HK-2 (cell line): ENCODE results near the gene DIPK1A.
"Not testable (repeated sequence)": the region's sequence is repeated elsewhere in the genome, so short reads cannot be mapped to it uniquely, and the experiment has no call there.

ENCODE experiments used
- DNase-seq: peaks from one replicate; pipeline ENCODE4 v3.0.0-alpha.2; 2018; ENCODE audit not compliant: unreplicated experiment

The DIPK1A gene

DNA sequence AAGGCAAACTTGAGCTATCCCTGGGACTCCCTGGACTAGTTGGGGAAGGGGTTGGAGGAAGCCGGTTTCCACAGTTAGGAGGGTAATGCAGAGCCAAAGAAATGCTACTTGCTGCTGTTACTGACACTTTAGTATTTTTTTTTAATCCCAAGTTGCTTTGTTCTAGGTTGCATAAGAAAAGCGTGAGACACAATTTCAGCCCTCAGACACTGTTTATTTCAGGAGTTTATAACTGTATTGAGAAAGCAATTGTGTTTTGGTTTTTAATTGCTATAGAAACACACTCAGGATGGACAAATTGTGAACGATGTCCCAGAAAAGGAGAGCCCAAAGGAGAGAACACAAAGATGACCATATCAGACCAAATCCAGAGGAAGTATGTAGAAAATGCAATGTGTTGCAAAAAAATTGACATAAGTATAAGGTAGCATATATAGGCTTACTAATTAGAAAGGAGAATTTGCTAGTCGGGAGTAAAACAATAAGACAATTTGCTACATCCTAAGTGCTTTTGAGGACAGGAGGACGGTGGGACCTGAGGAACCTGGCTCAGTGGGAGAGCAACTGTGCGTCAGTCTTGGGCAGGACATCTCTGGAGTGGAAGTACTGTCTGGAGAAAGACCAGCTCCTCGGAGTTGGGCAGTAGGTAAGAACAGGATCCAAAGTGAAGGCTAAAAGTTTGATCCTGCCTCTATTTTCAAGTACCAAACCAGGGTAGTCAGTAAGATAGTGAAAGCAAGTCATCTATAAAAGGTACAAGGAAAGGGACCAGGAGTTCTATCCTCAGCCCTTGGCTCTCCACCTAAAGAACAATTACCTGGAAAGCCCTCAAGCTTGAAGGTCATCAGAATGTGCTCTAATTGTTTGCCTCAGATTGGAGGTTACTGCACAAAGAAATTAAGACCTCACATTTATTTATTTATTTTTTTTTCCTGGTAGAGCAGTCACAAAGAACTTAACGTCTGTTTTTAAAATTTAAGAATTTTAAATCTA lies 39.9 kb downstream of the DIPK1A start:
- DNase-seq = no peak

DNA sequence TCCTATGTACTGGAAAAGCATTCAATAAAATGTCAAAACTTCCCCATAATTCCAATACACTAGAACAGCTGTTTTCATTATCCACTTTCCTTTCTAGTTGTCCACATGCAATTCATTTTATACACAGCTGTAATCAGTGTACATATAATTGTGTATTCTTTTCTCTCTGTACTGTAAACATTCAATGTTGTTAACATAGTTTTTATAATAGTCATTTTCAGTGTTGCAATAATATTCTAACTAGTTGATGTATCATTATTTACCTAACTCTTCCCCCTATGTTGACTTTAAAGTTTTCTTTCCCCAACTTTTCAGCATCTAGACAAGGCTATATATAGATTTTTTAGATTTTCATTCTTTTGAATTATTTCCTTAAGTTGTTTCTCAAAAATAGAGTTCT lies 44.4 kb downstream of the DIPK1A start:
- no peak for DNase-seq

DNA sequence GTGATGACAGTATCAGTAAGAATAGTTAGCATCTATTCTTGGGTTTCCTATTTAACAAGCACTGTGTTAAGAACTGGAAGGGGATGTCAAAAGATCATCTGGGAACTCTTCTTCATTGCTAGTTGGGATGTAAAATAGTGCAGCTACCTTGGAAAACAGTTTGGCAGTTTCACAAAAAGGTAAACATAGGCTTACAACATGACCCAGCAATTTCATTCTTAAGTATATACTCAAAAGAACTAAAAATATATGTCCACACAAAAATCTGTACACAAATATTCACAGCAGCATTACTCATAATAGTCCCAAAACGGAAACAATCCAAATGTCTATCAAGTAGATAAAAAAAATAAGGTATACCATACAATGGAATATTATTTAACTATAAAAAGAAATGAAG lies 45.7 kb downstream of the DIPK1A start:
- no peak for DNase-seq

DNA sequence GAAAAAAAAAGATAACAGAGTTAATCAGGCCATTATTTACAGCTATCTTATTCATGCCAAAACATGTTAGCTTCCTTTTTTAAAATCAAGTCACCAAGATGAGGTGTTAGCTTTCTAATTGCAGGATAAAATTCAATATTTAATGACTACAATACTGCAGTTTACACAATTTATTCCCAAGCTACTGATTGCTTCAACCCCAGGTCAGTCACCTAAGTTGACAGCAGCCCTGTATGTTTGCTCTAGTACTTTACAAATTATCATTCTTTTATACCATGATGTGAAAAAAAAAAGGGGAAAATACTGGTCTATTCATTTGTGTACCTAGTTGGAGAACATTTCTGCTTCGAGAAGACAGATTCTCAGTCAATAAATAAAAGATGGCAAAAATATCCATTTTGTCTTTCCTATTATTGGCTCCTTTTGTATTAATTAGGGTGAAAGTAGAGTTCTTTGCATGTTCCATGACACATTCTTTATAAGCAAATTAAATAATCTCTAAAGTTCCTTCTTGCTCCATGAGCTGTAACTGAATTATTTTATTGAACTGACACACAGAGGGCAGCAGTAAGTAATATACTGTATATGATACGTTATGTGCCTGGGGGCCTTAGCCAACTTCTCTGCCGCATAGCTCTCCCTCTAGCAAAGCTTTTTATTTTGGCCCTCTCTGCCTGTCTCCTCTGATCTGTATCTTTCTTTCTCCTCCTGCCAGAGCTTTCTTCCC lies 48.0 kb downstream of the DIPK1A start:
- DNase-seq = no peak

DNA sequence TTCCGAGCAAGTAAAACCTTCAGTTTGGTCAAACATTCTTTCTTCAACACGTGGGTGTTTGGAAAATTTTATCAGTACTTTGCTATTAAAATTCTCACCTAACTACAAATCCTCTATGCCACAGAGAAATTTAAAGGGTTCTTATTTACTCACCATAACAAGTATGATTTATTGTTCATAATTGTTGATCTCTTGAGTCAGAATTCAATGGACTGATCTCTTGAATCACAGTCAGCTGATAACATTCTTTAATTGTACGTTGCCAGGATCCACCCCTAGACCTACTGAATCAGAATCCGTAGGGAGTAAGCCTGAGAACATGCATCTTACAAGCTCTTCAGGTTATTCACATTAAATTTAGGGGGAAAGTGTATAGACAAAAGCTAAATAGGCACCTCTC lies 51.2 kb downstream of the DIPK1A start:
- DNase-seq = no peak

DNA sequence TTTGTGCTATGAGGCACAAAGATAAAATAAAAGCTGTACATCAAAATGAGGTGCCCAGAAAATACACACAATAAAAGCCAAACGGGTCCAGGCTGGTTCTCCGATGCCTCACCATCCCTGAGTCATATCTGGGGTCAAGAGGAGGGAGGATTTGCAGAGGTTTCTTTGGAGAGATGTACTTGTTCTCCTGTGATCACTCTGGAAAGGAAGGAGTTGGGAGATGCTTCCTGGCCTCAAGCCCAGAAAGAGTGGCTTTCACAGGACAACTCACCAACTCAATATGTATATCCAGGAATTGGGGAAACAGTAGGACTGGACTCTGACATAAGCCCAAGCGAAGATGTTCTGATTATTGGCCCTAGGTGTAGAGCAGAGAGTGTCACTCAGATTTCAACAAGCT lies 51.9 kb downstream of the DIPK1A start:
- peak; percentile 49 for DNase-seq

DNA sequence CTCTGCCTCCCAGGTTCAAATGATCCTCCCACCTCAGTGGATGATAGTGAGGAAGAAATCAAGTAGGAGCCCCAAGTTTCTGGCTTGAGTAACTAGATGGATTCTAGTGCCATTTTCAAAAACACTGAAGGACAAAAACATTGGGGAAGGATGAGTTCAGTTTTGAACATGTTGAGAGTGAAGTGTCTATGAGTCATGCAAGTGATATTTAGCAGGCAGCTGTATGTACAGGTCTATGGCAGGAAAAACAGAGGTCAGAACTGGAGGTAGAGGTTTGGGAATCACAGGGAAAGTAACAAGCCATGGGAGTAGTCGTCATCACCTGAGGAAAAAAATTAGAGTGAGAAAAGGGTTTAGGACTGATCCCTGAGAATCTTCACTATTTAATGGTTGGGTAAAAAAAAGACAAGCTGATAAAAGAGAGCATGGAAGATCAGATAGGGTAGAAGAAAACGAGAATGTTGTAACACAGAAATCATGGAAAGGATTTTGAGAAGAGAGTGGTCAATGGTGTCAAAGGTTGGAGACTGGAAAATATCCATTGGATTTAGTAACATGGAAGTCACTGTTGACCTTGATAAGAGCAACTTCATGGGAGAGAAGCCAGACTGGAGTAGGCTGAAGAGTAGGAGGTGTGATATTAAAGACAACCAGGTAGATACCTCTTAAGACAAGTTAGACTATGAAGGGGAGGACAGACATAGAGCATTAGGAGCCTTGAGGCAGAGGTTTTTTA lies 53.1 kb downstream of the DIPK1A start:
- DNase-seq = no peak

DNA sequence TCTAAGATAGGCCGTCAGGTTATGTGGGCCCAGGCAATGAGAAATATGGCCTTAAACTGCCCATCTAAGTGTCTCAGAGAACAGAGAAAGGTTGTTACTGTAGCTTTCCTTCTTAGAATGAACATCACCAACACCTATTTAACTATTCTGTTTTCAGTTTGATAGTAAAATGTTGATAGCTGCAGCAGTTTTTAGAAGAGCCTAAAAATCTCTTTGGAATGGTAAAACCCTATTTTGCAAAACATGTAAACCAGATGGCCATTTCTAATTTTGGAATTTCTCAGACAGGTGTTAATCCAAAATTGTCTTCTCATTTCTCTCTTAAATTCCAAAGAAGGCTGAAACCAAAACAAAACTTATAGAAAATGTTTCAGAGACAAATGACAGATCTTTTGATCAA lies 57.5 kb downstream of the DIPK1A start:
- DNase-seq = no peak

DNA sequence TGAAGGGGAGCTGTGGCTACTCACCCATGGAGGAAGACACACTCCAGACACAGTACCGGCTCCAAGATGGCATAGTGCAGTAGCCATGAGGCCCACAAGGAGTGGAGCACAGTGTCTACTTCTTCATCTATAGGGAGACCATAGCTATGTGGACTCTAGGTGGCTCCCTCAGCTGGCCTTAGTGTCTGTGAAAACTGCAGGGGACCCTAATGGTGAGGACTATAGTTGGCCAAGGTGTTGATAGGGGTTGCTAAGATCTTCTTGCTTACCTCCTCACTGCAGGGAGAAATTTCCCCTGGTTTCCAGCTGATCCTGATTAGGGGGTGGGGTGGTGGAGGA lies 58.9 kb downstream of the DIPK1A start:
- no peak for DNase-seq

DNA sequence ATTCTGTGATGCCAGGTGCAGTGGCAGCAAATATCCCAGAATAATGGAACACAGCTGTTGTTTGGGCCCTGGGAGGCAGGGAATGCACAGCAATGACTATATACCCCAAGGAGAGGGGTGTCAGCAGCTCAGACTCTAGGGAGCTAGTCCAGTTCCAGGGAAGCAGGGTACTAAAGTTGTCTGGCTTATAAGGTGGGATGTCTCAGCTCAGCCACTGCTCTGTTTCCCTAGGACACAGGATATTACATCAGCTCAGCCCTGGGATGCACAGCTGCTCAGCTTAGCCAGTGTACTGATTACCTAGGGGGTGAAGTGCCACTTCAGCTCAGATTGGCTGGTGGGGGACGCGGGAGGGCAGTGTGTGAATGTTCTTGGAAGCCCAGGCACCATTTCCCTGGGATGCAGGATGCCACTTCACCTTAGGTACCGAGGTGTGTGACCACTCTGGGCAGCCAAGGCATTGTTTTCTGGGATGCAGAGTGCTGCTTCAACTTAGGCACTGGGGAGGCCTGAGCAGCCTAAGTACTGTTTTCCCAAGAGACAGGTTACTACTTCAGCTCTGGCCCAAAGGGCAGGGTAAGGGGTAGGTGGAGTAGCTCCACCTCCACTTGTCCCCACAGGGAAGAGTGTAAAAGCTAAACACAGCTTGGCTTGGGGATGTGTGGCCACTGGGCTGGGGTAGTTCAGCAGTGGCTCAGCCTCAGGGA lies 59.4 kb downstream of the DIPK1A start:
- no peak for DNase-seq

DNA sequence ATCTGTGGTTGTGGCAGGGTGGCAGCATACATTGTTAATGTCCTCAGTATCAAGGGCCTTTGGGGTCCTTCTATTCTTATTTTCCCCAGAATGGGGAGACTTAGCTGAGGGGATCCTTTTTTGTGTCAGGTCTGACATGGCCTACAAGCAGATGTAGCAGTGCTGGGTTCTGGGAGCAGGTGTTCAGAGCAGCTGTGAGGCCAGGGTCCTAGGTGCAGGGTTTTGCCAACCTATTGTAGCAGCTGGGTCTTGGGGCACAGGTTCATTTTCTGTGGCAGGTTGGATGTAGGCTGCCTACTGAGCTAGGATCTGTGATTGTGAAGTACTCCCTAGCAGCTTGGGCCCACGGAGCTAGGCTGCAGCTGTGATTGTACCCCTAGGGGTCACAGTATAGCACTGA lies 60.1 kb downstream of the DIPK1A start:
- DNase-seq = no peak

DNA sequence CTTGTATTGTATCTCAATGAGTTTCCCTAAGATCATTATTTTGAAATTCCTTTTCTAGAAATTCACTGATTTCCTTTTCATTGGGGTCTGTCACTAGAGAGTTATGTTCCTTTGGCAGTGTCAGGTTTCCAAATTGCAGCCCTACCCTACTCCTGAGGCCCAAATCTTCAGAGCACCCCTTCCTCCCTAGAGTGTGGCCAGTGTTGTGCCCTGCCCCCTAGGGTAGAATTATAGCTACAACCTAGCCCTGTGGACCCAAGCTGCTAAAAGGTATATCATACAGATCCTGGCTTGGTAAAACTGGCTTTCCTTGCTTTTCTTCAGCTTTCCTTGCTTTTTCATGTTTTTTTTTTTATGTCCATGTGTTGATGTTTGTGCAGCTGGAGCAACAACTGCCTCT lies 60.7 kb downstream of the DIPK1A start:
- DNase-seq = no peak

DNA sequence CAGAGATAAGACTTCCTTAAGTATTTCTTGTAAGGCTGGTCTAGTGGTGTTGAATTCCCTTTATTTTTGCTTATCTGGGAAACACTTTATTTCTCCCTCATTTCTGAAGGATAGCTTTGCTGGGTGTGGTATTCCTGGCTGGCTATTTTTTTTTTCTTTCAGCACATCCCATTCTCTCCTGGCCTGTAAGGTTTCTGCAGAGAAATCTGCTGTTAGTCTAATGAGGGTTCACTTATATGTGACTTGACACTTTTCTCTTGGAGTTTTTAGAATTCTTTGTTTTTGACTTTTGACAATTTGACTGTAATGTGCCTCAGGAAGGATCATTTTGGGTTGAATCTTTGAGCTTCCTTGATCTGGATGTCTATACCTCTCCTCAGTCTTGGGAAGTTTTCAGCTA lies 61.5 kb downstream of the DIPK1A start:
- DNase-seq = no peak

DNA sequence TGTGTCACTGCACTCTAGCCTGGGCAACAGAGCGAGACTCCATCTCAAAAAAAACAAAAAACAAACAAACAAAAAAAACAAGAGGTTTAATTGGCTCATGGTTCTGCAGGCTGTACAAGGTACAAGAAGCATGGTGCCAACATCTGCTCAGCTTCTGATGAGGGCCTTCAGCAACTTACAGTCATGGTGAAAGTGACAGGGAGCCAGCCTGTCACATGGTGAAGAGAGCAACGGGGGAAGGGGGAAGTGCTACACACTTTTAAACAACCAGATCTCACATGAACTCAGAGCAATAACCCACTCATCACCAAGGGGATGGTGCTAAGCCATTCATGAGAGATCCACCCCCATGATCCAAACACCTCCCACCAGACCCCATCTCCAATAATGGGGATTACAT lies 63.2 kb downstream of the DIPK1A start:
- DNase-seq = not testable (repeated sequence)

DNA sequence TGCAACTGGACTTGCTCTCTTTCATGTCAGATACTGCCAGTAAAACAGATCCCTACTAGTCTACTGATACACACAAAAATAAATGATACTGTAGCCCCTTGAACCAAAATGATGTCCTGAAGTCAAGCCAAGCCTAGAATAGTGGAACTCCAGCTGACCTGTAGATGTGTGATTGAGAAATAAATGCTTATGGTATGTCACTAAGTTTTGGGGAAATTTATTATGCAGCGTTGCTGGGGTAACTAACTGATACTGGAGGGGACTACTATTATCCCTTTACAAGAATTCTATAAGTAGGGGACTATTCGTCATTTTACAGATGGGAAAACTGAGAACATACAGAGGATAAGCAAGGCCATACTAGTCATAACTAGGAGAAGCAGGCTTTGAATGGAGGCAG lies 73.8 kb downstream of the DIPK1A start:
- no peak for DNase-seq

DNA sequence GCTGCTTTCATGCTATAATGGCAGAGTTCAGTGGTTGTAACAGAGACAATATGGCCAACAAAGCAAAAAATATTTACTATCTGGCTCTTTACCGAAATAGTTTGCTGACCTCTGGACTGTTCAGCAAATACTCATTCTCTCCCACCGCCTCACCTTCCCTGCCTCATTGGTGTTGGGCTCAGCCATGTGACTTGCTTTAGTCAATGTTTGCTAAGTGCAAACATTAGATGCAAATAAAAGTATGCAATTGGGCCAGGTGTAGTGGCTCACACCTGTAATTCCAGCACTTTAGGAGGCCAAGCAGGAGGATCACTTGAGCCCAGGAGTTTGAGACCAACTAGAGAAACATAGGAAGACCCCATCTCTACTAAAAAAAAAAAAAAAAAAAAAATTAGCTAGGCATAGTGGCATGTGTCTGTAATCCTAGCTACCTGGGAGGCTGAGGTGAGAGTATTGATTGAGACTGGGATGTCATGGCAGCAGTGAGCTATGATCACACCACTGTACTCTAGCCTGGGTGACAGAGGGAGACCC lies 74.3 kb downstream of the DIPK1A start:
- DNase-seq = no peak

DNA sequence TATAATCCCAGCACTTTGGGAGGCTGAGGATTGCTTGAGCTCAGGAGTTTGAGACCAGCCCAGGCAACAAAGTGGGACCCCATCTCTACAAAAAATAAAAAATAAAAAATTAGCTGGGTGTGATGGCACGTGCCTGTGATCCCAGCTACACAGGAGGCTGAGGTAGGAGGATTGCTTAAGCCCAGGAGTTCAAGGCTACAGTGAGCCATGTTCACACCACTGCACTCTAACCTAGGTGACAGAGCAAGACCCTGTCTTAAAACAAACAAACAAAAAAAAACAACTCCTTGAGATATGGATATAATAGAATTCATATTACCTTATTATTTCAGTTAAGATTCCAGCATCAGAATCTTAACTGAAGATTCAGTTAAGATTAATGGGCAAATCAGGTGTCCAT lies 77.1 kb downstream of the DIPK1A start:
- DNase-seq = no peak

DNA sequence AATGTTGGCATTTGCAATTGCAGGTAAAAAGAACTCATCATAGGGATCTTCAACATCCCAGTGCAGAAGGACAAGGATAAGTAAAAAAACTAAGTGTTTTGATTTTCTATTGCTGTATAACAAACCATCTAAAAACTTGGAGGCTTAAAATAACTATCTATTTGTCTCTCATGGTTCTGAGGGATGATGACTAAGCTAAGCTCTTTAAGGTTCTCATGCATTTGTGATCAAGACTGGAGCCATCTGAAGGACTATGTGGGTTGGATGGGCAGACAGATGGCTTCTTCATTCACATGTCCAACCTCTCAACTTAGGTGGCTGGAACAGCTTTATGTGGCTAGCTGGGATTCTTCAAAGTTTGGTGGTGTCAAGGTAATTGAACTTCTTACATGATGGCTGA lies 78.0 kb downstream of the DIPK1A start:
- DNase-seq = no peak

DNA sequence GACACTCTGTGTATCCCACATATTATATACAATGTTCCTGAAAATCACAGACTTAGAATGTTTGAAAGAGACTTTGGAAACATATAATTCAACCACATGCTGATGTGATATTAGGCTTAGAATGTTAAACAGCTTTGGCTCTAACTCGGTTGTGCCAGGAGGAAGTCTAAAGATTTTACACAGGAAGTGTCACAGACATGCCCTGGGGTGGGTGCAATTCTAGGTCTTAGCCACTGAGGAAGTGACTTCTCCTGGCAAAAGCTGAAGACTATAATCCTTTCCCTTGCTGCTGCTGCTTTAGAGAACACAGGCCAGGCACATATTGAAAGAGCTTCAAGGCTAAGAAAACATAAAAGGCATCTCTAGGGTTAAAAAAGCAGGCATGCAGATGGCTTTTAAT lies 78.4 kb downstream of the DIPK1A start:
- DNase-seq = no peak

DNA sequence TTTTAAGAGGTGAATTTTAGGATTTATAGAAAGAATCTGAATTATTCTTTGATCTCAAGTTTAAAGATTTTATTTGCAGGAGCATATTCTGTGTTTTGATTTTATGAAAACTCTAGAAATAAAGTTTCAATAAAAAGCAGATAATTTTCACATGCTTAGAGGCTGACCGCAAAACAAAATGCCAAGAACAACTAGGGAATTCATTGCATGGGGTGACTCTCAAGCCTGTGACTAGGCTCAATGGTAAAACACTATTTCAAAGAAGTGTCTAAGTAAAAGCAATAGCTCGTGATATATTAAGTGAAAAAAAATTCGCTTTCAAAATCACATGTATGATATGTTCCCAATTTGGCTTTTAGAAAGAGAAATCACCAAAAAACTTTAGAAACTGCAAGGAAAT lies 79.9 kb downstream of the DIPK1A start:
- no peak for DNase-seq

DNA sequence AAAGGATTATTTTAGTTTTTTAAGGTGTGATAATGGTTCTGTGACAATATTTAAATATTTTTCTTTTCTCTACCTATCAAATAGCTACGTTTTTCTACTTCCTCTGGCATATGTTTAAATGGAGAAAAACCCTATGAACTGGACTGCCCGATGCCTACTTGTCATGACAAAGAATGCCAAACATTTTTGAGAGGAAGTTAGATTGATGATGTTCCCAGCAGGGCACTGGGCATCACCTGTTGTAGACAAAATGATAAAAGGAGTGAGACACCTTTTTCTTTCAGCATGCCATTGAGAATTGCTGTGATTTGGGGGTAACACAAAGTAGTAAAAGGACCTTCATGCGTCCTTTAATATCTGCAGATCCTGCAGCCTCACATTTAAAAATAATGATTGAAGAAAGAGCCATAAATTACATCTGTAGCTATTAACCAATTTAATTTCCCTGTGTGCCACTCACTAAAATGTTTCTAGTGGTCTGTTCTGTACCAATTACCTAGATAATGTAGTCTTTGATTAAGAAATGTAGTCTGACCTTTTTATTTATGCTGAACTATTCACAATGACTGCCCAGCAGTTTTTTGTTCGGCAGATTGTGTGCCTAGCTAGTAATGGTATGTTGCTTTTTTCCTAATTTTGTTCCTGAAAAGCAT lies 81.8 kb downstream of the DIPK1A start:
- DNase-seq = no peak
